ENCODE data around the gene ATG4D.
"Not testable (repeated sequence)": the region's sequence is repeated elsewhere in the genome, so short reads cannot be mapped to it uniquely, and the experiment has no call there.

Gene ATG4D

DNA sequence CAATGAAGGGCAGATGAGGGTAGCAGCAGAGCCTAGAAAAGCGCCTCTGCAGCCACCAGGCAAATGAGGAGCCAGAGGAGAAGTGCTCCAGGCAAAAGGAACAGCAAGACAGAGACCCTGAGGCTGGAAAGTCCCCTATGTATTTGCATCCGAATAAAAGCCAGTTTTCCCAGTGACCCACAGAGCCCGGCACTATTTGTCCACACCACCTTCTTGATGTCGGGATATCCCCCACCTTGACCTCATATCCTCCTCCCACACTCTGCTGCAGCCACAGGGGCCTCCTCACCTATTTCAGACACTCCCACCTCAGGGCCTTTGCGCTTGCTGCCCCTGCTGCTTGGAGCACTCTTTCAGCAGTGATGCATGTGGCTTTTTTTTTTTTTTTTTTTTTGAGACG lies 6.6 kb downstream of the ATG4D start:
- no peak overlapping the region for H3K56ac ChIP-seq (ENCODE audit: low read length)
- no peaks in the 10 kb centered on the region for H3K79me2 ChIP-seq (ENCODE audit: control insufficient read depth, insufficient read depth, low read length)
- WGBS (ENCODE audit: extremely low coverage, insufficient coverage, low lambda C conversion rate), result no CpG with 5 or more reads among the region's 6 CpGs
- no peak overlapping the region for H3K23ac ChIP-seq (ENCODE audit: low read length)
- H3K27ac ChIP-seq (ENCODE audit: low read depth, low read length), result no peak overlapping the region
- H4K5ac ChIP-seq (ENCODE audit: low read length), result no peak overlapping the region
- no peak overlapping the region for H3K4ac ChIP-seq (ENCODE audit: low read depth, low read length)
- H3K4me2 ChIP-seq (ENCODE audit: low read length), result no peak overlapping the region
- H4K8ac ChIP-seq (ENCODE audit: low read depth, low read length), result no peak overlapping the region
- H3K79me1 ChIP-seq (ENCODE audit: low read length), result no peaks in the 10 kb centered on the region
- H2BK15ac ChIP-seq (replicated peaks; ENCODE audit: low read depth), result no peak overlapping the region
- H3K27me3 ChIP-seq (ENCODE audit: insufficient read depth, low read length, poor library complexity), result no peaks in the 10 kb centered on the region
- H3K18ac ChIP-seq (ENCODE audit: low read length), result no peak overlapping the region
- no peak overlapping the region for H2BK120ac ChIP-seq (ENCODE audit: low read depth, low read length)
- H3K36me3 ChIP-seq (ENCODE audit: control insufficient read depth, insufficient read depth, low read length), result peaks cover 9% of the 10 kb centered on the region
- no peak overlapping the region for H2BK5ac ChIP-seq (ENCODE audit: low read length)
- H2AK5ac ChIP-seq (ENCODE audit: low read length), result no peak overlapping the region
- no peaks in the 10 kb centered on the region for H3K4me1 ChIP-seq (ENCODE audit: control insufficient read depth, low read depth, low read length)
- no peak for DNase-seq
- H3K4me3 ChIP-seq (ENCODE audit: low read length), result no peak overlapping the region
- no peak overlapping the region for H3K9ac ChIP-seq (ENCODE audit: low read length)

DNA sequence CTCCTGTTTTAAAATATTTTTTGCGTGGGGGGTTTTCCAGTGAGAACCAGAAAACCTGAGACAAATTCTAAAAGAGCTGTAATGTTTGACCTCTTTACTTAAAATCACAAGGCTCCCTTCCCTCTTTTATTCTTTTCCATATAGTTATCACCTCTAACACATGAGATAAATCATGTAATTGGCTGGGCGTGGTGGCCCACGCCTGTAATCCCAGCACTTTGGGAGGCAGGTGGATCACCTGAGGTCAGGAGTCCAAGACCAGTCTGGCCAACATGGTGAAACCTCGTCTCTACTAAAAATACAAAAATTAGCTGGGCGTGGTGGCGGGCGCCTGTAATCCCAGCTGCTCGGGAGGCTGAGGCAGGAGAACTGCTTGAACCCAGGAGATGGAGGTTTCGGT lies 7.3 kb downstream of the ATG4D start:
- H3K4me3 ChIP-seq (ENCODE audit: low read length); H3K4ac ChIP-seq (ENCODE audit: low read depth, low read length); H3K79me1 ChIP-seq (ENCODE audit: low read length); H3K27me3 ChIP-seq (ENCODE audit: insufficient read depth, low read length, poor library complexity); DNase-seq; H3K27ac ChIP-seq (ENCODE audit: low read depth, low read length); H3K9ac ChIP-seq (ENCODE audit: low read length); H2AK5ac ChIP-seq (ENCODE audit: low read length); H3K4me2 ChIP-seq (ENCODE audit: low read length); H4K8ac ChIP-seq (ENCODE audit: low read depth, low read length); H3K4me1 ChIP-seq (ENCODE audit: control insufficient read depth, low read depth, low read length); H2BK120ac ChIP-seq (ENCODE audit: low read depth, low read length); H3K18ac ChIP-seq (ENCODE audit: low read length); H2BK15ac ChIP-seq (replicated peaks; ENCODE audit: low read depth); H3K23ac ChIP-seq (ENCODE audit: low read length); H2BK5ac ChIP-seq (ENCODE audit: low read length); H3K79me2 ChIP-seq (ENCODE audit: control insufficient read depth, insufficient read depth, low read length); H3K56ac ChIP-seq (ENCODE audit: low read length); H4K5ac ChIP-seq (ENCODE audit: low read length): not testable (repeated sequence)
- peaks cover 10% of the 10 kb centered on the region for H3K36me3 ChIP-seq (ENCODE audit: control insufficient read depth, insufficient read depth, low read length)
- WGBS (ENCODE audit: extremely low coverage, insufficient coverage, low lambda C conversion rate), result no CpG with 5 or more reads among the region's 9 CpGs

DNA sequence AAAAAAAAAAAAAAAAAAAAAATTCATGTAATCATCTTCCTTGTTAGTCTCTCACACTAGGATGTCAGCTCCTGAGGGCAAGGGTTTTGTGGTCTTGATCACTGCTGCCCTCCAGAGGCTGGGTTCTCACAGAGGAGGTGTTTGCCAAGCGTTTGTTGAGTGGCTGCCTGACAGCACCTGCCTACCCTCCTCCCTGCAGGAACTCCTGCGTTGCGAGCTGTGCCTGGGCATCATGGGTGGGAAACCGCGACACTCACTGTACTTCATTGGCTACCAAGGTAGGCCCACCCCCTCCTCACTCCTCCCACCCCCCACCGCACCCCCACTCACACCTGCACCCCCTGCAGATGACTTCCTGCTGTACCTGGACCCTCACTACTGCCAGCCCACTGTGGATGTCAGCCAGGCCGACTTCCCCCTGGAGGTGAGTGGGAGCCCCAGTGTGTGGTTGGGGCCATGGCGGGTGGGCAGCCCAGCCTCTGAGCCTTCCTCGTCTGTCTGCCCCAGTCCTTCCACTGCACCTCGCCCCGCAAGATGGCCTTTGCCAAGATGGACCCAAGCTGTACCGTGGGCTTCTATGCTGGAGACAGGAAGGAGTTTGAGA lies 8.1 kb downstream of the ATG4D start:
- H2BK120ac ChIP-seq (ENCODE audit: low read depth, low read length), result no peak overlapping the region
- no peak overlapping the region for H4K5ac ChIP-seq (ENCODE audit: low read length)
- no peak overlapping the region for H2AK5ac ChIP-seq (ENCODE audit: low read length)
- H3K27ac ChIP-seq (ENCODE audit: low read depth, low read length), result no peak overlapping the region
- no peaks in the 10 kb centered on the region for H3K4me1 ChIP-seq (ENCODE audit: control insufficient read depth, low read depth, low read length)
- H4K8ac ChIP-seq (ENCODE audit: low read depth, low read length), result no peak overlapping the region
- no peak overlapping the region for H3K9ac ChIP-seq (ENCODE audit: low read length)
- H3K56ac ChIP-seq (ENCODE audit: low read length), result no peak overlapping the region
- DNase-seq, result peak; percentile 70
- no peak overlapping the region for H2BK15ac ChIP-seq (replicated peaks; ENCODE audit: low read depth)
- H3K36me3 ChIP-seq (ENCODE audit: control insufficient read depth, insufficient read depth, low read length), result peaks cover 10% of the 10 kb centered on the region
- no peak overlapping the region for H3K23ac ChIP-seq (ENCODE audit: low read length)
- H3K18ac ChIP-seq (ENCODE audit: low read length), result no peak overlapping the region
- H3K27me3 ChIP-seq (ENCODE audit: insufficient read depth, low read length, poor library complexity), result no peaks in the 10 kb centered on the region
- WGBS (ENCODE audit: extremely low coverage, insufficient coverage, low lambda C conversion rate), result no CpG with 5 or more reads among the region's 12 CpGs
- no peaks in the 10 kb centered on the region for H3K79me2 ChIP-seq (ENCODE audit: control insufficient read depth, insufficient read depth, low read length)
- H3K4me3 ChIP-seq (ENCODE audit: low read length), result no peak overlapping the region
- no peaks in the 10 kb centered on the region for H3K79me1 ChIP-seq (ENCODE audit: low read length)
- H3K4me2 ChIP-seq (ENCODE audit: low read length), result no peak overlapping the region
- H3K4ac ChIP-seq (ENCODE audit: low read depth, low read length), result no peak overlapping the region
- H2BK5ac ChIP-seq (ENCODE audit: low read length), result no peak overlapping the region

GRCh38 chr19:10552510-10553053 lies 8.9 kb downstream of the ATG4D start:
- H4K8ac ChIP-seq (ENCODE audit: low read depth, low read length), result no peak overlapping the region
- peak; percentile 79 for DNase-seq
- WGBS (ENCODE audit: extremely low coverage, insufficient coverage, low lambda C conversion rate), result no CpG with 5 or more reads among the region's 12 CpGs
- H3K79me1 ChIP-seq (ENCODE audit: low read length), result no peaks in the 10 kb centered on the region
- H3K4me3 ChIP-seq (ENCODE audit: low read length), result no peak overlapping the region
- H3K36me3 ChIP-seq (ENCODE audit: control insufficient read depth, insufficient read depth, low read length), result peaks cover 10% of the 10 kb centered on the region
- H3K79me2 ChIP-seq (ENCODE audit: control insufficient read depth, insufficient read depth, low read length), result no peaks in the 10 kb centered on the region
- H3K27ac ChIP-seq (ENCODE audit: low read depth, low read length), result no peak overlapping the region
- no peak overlapping the region for H2AK5ac ChIP-seq (ENCODE audit: low read length)
- H2BK120ac ChIP-seq (ENCODE audit: low read depth, low read length), result no peak overlapping the region
- no peaks in the 10 kb centered on the region for H3K4me1 ChIP-seq (ENCODE audit: control insufficient read depth, low read depth, low read length)
- H3K23ac ChIP-seq (ENCODE audit: low read length), result no peak overlapping the region
- H3K27me3 ChIP-seq (ENCODE audit: insufficient read depth, low read length, poor library complexity), result no peaks in the 10 kb centered on the region
- no peak overlapping the region for H3K56ac ChIP-seq (ENCODE audit: low read length)
- H3K9ac ChIP-seq (ENCODE audit: low read length), result no peak overlapping the region
- H4K5ac ChIP-seq (ENCODE audit: low read length), result no peak overlapping the region
- no peak overlapping the region for H3K18ac ChIP-seq (ENCODE audit: low read length)
- no peak overlapping the region for H2BK5ac ChIP-seq (ENCODE audit: low read length)
- no peak overlapping the region for H2BK15ac ChIP-seq (replicated peaks; ENCODE audit: low read depth)
- H3K4ac ChIP-seq (ENCODE audit: low read depth, low read length), result no peak overlapping the region
- H3K4me2 ChIP-seq (ENCODE audit: low read length), result no peak overlapping the region

- no peak overlapping the region for H3K18ac ChIP-seq (ENCODE audit: low read length)
- H3K4me2 ChIP-seq (ENCODE audit: low read length), result no peak overlapping the region
- H4K8ac ChIP-seq (ENCODE audit: low read depth, low read length), result no peak overlapping the region
- H3K27ac ChIP-seq (ENCODE audit: low read depth, low read length), result no peak overlapping the region
- H3K56ac ChIP-seq (ENCODE audit: low read length), result no peak overlapping the region
- H3K4me3 ChIP-seq (ENCODE audit: low read length), result no peak overlapping the region
- DNase-seq, result no peak
- no peak overlapping the region for H4K5ac ChIP-seq (ENCODE audit: low read length)
- no peaks in the 10 kb centered on the region for H3K79me2 ChIP-seq (ENCODE audit: control insufficient read depth, insufficient read depth, low read length)
- no peak overlapping the region for H2BK5ac ChIP-seq (ENCODE audit: low read length)
- no peaks in the 10 kb centered on the region for H3K27me3 ChIP-seq (ENCODE audit: insufficient read depth, low read length, poor library complexity)
- H2BK120ac ChIP-seq (ENCODE audit: low read depth, low read length), result no peak overlapping the region
- no peak overlapping the region for H2AK5ac ChIP-seq (ENCODE audit: low read length)
- no peak overlapping the region for H2BK15ac ChIP-seq (replicated peaks; ENCODE audit: low read depth)
- no peaks in the 10 kb centered on the region for H3K4me1 ChIP-seq (ENCODE audit: control insufficient read depth, low read depth, low read length)
- no CpG with 5 or more reads among the region's 13 CpGs for WGBS (ENCODE audit: extremely low coverage, insufficient coverage, low lambda C conversion rate)
- no peaks in the 10 kb centered on the region for H3K79me1 ChIP-seq (ENCODE audit: low read length)
- no peak overlapping the region for H3K23ac ChIP-seq (ENCODE audit: low read length)
- no peak overlapping the region for H3K9ac ChIP-seq (ENCODE audit: low read length)
- peaks cover 10% of the 10 kb centered on the region for H3K36me3 ChIP-seq (ENCODE audit: control insufficient read depth, insufficient read depth, low read length)
- H3K4ac ChIP-seq (ENCODE audit: low read depth, low read length), result no peak overlapping the region
Measured at GRCh38 chr19:10553087-10553667, 9.5 kb downstream of the ATG4D start.
